Measurements from ENCODE around the gene COL6A5.
A peak's percentile ranks its signal among the peaks of the same experiment; 100 is the strongest.

COL6A5 gene

GRCh38 chr3:130456540-130456939 lies 111.1 kb downstream of the COL6A5 start:
- DNase-seq (ENCODE audit: low read depth), result no peak

GRCh38 chr3:130457671-130458070 lies 112.2 kb downstream of the COL6A5 start:
- no peak for DNase-seq (ENCODE audit: low read depth)

GRCh38 chr3:130459944-130460343 lies 114.5 kb downstream of the COL6A5 start:
- DNase-seq (ENCODE audit: low read depth), result no peak

- no peak for DNase-seq (ENCODE audit: low read depth)
Observed at GRCh38 chr3:130462089-130462488, 116.6 kb downstream of the COL6A5 start.

GRCh38 chr3:130463221-130463620 lies 117.7 kb downstream of the COL6A5 start:
- no peak for DNase-seq (ENCODE audit: low read depth)

GRCh38 chr3:130465521-130465920 lies 120.0 kb downstream of the COL6A5 start:
- no peak for DNase-seq (ENCODE audit: low read depth)

- no peak for DNase-seq (ENCODE audit: low read depth)
Observed at GRCh38 chr3:130468311-130468710, 122.8 kb downstream of the COL6A5 start.

GRCh38 chr3:130470126-130470525 lies 124.7 kb downstream of the COL6A5 start:
- no peak for DNase-seq (ENCODE audit: low read depth)

GRCh38 chr3:130473416-130473815 lies 127.9 kb downstream of the COL6A5 start:
- DNase-seq (ENCODE audit: low read depth), result no peak

- peak; percentile 27 for DNase-seq (ENCODE audit: low read depth)
Observed at GRCh38 chr3:130480736-130481135, 135.3 kb downstream of the COL6A5 start.

GRCh38 chr3:130488288-130488687 lies 142.8 kb downstream of the COL6A5 start:
- DNase-seq (ENCODE audit: low read depth), result no peak

GRCh38 chr3:130488769-130489450 lies 143.4 kb downstream of the COL6A5 start:
- no peak for DNase-seq (ENCODE audit: low read depth)

GRCh38 chr3:130490241-130490640 lies 144.8 kb downstream of the COL6A5 start:
- DNase-seq (ENCODE audit: low read depth), result no peak

GRCh38 chr3:130491431-130491830 lies 146.0 kb downstream of the COL6A5 start:
- no peak for DNase-seq (ENCODE audit: low read depth)

GRCh38 chr3:130504701-130505100 lies 159.2 kb downstream of the COL6A5 start:
- no peak for DNase-seq (ENCODE audit: low read depth)

GRCh38 chr3:130506031-130506430 lies 160.6 kb downstream of the COL6A5 start:
- no peak for DNase-seq (ENCODE audit: low read depth)

GRCh38 chr3:130507746-130508145 lies 162.3 kb downstream of the COL6A5 start:
- DNase-seq (ENCODE audit: low read depth), result no peak

- no peak for DNase-seq (ENCODE audit: low read depth)
Observed at GRCh38 chr3:130509008-130509407, 163.5 kb downstream of the COL6A5 start.

- no peak for DNase-seq (ENCODE audit: low read depth)
Observed at GRCh38 chr3:130514681-130515080, 169.2 kb downstream of the COL6A5 start.

GRCh38 chr3:130515755-130516154 lies 170.3 kb downstream of the COL6A5 start:
- no peak for DNase-seq (ENCODE audit: low read depth)

- no peak for DNase-seq (ENCODE audit: low read depth)
Observed at GRCh38 chr3:130516645-130517512, 171.4 kb downstream of the COL6A5 start, which contains the start of gene COL6A6. Gene COL6A6 (plus strand): TSS chr3:130517177. CDS start chr3:130560365, 43,188 bp downstream.

- DNase-seq (ENCODE audit: low read depth), result no peak
Observed at GRCh38 chr3:130517602-130518001, 172.1 kb downstream of the COL6A5 start.

- DNase-seq (ENCODE audit: low read depth), result no peak
Observed at GRCh38 chr3:130519754-130520153, 174.3 kb downstream of the COL6A5 start.
